ENCODE measurements around the gene ADAM19.

The ADAM19 gene

DNA sequence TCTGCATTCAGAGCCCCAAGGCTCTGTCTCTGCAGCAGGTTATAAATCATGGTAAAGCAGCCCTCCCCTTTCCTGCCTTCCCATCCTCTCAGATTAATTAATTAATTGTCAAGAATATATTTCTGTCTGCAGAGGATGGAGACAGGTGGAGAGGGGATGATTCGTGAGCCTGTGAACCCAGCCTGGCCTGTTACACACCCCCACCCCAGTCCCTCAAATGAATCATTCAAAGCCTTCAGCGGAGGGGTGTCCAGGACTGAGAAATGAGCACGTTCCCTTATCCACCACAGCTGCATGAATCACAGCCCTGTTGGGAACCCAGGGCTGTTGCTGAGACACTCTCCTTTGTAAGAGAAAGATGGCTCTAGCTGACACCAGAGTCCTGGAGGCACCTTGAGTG lies 59.6 kb downstream of the ADAM19 start:
- DNase-seq (ENCODE audit: low read depth): no peak

DNA sequence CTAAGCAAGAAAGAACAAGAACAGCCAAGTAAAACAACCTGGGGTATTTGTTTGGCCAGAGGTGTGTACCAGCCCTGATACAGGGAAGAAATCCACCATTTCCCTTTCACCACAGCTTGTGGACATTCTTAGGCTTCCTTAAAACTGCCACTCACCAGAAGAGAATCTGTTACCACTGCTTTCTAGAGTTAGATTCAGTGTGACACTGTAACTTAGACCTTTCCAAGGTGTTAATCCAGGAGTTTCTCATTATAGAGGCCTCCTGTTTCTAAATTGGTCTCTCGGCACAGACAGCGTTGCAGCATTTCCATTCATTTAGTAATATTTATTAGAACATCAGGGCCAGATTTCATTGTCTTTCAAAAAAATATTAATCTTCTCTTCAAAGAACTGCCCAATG lies 60.6 kb downstream of the ADAM19 start:
- DNase-seq (ENCODE audit: low read depth): no peak

DNA sequence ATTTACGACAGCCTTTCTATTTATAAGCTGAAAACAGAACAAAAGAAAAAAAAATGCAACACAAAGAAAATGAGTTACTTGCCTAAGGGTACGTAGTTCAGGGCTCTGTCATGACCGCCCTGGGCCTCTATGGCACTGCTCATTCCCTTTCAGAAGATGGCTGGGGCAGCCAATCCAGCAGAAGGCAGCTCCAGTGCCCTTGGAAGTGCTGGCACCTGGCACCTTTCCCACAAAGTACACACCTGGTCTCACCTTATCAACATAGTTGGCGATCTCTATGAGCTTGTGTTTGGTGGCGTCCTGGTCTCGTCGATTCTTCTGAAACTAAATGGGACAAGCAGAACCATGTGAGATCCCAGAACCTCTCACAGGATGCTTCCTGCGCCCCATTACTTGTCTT lies 62.4 kb downstream of the ADAM19 start:
- DNase-seq (ENCODE audit: low read depth): no peak

DNA sequence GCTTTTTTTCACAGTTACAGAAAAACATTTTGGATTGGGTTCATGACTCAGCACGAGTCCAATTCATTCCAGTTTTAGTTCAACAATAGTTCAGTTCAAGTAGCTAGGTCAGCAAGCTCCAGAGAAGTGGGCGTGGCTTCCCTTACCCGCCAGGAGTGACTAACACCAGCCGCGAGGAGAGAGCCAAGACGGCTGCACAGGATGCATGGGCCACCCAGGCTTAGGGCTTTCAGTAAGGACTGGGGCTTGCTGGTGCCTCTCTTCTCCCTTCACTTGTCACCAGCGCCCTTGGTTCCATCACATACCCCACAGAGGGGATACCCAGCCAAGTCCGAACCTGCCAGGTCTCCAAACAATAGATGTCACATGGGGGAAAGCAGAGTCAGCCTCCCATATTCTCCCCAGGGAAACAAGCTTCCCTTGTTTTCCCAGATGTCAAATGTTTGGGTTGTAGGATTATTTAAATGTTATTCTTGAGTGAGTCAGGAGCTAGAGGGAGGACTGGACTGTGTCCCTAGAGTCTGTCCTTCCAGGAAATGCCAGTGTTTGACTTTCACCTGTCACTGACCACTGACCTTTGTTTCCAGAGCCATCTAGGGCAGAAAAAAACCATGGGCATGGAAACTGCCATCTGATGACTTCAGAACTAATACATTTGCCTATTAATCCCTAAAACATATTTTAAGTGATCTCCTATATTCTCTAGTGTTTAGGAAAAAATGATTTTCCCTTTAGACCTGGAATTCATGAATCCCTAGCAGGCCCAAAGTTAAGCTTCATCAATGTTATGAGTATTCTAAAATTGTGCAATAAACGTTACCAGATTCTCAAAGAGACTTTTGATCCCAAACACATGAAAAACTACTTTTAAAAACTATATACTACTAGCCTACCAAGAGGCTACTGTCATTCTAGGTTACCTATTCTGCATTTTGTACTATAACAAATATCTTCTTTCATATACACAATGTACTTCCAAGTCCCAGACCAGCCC lies 63.6 kb downstream of the ADAM19 start:
- no peak for DNase-seq (ENCODE audit: low read depth)

DNA sequence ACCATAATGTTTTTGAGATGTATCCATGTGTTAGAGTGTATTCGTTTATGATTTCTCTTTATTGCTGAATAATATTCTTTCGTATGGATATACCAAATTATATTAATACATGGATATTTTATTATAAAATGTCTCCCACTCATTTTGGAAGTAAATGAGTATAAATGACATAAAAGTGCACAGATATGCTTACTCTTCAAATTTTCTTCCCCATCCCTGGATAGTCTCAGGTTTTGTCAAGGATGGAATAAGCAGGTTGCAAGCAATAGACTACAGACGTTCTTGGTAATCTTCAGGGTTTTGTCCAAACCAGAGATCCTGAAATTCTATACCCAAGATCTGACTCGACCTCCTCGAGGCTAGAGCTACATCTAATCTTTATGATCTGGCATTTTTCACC lies 64.9 kb downstream of the ADAM19 start:
- DNase-seq (ENCODE audit: low read depth): no peak

DNA sequence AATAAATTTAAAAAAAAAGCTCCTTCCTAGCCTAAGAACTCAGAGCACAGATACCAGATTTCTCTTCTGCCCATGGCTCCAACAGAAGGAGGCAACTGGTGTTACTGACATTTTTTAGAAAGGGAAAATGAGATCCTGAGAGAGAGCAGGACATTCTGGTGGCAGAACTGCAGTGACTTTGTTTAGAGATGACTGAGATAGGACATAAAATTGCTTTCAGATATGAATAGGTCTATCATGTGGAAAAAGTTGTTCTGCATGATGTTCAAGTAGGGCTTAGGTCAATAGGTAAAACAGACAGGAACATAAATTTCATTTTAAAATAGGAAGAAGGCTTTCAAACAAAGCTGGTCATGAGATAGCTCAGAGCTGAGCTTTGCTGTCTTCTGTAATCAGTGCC lies 66.0 kb downstream of the ADAM19 start:
- no peak for DNase-seq (ENCODE audit: low read depth)

DNA sequence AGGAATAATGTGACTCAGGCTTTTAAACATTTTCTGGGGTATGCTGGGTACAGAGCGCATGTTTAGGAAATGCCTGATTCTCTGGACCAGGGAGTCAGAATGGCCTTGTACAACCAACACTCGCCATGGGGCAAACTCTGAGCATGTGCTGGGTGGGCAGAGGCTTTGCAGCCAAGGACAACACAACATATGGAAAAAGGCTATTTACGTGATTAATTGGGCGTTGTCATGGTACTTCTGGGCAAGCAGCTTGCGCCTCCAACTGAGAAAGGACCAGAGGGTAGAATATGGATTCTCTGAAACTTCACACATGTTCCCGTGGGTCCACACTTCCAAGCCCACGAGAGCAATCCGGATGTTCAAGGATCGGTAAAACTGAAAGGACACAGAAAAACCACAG lies 66.5 kb downstream of the ADAM19 start:
- no peak for DNase-seq (ENCODE audit: low read depth)

DNA sequence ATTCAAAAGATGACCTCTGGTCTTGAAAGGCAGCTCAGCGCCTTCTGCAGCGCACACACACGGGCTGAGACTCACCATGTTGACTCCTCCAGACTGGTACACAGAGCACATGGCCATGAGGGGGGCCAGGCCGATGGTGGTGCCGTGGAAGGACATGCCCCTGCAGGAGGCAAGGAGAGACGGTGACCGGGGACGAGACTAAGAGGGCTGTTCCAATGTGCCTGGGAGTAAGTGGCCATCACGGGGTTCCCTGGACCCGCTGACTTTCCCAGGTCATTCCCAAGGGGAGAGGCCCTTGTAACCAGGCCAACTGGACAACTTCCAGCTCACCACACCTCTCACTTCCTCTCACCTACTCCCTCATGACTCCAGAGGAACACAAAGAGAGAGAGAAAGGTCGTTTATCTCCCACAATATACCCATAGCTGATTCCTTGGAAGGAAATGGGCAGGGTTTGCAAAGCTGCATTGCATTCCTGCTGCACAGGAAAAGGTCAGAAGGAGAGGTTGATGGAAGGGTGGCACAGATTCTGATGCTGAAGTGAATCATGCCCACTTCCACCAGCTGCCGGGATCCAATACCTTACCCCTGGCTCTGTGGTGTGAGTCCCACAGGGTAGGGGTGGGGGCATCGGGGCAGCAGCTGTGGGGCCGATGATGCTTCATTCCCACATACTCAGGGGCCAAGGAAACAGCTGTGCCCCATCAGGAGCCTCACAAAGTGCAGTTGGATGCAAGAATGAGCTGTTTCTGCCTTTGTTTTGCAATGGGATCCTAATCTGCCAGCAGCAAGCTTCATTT lies 68.4 kb downstream of the ADAM19 start:
- no peak for DNase-seq (ENCODE audit: low read depth)

DNA sequence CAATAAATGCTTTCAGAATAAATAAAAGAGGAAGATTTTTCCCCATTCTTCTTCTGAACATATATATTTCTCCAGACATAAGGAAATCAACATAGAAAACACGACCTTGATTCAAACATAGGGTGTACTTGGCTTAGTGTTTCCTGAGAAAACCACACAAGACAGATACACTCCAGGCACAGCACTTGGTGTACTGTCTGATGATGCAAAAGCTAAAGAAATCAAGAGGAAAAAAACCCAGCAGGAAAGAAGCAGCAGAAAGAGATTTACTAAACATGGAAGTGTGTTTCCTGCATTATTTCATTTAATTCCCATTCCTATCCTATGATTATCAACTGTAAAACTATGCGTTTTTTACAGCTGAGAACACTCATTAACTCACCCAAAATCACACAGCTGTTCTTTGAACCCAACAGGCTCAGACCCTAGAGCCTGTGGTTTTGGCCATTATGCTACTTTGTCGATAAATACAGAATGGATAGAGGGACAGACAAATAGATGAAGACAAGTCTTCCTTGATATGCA lies 69.4 kb downstream of the ADAM19 start:
- no peak for DNase-seq (ENCODE audit: low read depth)

DNA sequence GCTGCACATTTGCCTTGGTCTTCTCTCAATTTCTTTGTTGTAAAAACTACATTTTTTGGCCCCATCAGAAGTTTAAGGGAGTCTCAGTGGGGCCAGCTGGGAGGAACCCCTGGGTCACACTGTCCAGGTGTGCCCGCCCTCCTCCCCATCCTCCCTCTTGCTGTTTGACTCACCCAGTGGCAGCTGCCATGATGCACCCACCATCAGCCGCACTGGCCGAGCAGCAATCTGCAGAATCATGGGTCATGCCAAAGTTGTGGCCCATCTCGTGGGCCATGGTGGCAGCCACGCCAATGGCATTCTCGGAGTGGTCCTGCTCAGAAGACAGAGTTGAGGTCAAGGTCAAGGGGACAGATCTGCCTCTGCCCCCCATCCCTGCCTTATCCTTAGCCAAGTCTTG lies 70.1 kb downstream of the ADAM19 start:
- DNase-seq (ENCODE audit: low read depth): no peak

DNA sequence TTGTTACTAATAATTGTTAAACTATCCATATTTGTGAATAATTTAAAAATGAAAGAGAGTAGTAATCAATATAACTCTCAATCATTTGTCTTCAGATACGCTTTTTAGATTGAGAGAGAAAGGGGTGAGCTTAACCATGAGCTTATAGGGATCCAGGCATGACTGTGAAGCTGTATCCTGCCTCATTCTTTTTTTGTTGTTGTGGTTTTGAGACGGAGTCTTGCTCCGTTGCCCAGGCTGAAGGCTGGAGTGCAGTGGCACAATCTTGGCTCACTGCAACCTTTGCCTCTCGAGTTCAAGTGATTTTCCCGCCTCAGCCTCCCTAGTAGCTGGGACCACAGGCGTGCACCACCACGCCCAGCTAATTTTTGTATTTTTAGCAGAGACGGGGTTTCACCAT lies 71.5 kb downstream of the ADAM19 start:
- no peak for DNase-seq (ENCODE audit: low read depth)

DNA sequence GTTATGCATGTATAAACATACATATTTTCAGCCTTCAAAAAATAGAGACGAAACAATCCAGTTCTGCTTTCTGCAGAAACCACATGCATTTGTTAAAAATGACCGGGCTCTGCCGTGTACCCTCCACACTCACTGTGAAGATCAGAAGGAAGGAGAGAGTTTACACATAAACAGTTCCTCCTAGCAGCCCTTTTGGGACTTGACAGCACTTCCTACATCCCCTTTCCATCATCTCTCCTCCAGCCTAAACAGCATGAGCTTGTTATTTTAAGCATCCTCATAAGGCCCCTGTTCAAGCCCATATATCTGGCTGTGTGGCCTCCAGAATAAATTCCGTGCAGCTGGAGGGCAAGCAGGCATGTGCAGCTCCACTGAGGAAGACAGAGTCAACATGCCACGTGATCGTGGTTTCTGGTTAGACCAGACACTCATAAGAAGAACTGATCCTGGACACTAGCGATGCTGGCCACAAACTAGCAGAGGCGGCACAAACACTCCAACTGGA lies 73.4 kb downstream of the ADAM19 start:
- DNase-seq (ENCODE audit: low read depth): no peak

DNA sequence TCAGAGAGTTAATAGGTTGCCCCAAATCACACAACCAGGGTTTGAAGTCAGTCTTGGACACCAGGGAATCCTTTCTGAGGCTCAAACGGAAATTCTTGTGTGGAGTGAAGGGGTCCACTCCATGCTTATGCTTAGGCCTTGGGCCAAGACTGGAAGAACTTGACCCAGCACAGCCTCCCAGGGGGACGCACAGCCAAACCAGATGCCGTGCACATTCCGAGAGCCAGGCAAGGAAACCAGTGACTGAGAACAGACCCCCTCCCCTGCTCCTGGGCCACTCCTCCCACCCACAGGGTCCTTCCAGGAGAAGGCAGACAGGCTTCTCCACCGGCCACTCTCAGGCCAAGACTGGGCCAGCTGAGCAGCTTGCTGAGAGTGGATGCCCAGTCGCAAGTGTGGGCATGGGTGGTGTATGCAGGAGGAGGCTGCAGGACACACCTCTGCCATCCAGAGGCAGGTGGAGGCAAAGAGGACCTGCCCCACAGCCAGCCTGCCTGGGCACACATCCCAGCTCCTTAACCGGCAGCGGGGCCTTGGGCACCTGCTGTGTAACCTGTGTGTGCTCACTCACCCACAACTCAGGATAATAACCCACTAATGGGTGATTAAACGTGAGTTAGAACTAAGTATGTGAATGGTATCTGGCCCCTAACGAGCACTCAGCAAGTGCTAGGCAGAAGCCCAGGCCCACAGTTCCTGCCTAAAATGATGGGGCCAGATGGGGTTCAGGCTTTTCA lies 77.5 kb downstream of the ADAM19 start:
- DNase-seq (ENCODE audit: low read depth): no peak

DNA sequence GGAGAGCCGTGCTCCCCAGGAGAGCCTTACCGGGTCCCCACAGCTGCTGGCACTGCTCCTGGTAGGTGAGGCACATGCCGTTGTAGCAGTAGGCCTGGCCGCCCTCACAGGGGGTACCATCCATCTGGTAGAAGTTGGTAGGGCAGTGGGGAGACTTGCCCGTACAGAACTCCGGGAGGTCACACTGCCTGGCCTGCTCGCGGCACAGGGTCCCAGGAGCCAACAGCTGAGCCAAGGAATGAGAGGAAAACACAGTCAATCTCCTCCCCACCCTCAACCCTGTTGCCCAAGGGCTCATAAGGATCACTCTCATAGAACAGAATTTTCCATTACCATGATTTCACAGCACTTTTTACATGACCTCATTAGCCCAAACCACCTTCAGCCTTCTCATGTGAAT lies 78.7 kb downstream of the ADAM19 start:
- no peak for DNase-seq (ENCODE audit: low read depth)

DNA sequence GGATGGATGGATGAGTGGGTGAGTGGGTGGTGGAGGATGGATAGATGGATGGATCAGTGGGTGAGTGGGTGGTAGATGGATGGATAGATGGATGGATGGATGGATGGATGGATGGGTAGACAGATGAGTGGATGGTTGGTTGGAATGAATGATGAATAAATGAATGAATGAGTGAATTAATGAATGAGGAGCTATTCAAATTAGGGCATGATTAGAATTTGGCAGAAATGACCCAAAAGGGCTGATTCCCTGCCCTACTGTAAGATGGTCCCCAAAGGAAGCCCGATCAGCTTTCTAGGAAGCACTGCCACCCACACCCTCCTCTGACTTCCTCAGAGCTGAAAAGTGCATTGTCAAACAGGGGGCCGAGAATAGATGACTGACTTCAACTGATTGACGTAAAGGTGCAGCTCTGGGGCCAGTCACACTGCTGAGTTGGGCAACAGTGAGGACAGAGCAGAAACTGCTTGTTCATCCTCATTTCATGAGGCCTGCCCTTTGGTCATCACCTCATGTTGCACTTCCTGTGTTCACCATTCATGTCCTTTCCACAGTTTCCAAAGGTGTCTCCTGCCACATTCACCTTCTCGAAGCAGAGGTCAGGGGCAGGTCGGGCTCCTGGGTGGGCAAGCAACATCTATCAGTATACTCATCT lies 81.3 kb downstream of the ADAM19 start:
- no peak for DNase-seq (ENCODE audit: low read depth)

DNA sequence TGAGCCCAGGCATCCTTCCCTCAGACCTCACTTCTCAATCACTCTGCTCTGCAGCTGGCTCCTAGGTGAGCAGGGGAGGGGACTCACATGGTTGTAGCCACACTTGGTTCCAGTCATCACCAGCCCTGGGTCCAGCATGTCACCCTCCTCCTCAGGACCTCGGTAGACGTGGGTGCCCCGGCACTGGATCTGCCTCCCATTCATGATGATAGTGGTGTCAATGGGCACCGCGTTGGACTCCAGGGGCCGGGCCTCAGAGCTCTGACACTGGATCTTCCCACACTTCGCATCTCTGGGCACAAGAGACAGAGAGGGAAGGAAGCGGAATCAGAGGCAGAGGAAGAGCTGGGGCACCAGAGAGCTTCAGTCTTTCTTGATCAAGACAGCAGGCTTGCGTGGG lies 82.7 kb downstream of the ADAM19 start:
- DNase-seq (ENCODE audit: low read depth): no peak

DNA sequence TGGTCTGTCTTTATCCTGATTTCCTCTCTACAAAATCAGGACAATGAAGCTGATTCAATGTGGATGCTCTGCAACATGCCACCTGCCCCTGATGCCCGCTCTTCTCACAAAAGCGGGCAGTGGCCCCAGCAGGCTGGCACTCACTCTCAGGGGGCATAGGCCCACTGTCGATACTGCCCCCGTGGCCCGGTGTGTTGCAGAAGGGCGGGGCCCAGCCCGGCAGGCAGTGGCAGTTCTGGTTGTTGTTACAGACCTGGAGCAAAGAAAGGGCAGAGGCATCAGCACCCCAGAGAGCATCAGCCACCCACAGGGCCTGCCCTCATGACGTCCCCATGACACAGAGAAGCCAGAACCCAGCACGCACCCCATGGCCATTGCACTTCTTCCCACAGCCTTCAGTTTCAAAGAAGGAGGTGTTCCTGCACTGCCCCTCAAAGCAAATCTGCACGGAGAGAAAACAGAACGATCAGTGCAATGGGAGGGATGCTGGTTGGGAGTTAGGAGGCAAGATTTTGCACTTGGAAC lies 84.0 kb downstream of the ADAM19 start:
- no peak for DNase-seq (ENCODE audit: low read depth)

DNA sequence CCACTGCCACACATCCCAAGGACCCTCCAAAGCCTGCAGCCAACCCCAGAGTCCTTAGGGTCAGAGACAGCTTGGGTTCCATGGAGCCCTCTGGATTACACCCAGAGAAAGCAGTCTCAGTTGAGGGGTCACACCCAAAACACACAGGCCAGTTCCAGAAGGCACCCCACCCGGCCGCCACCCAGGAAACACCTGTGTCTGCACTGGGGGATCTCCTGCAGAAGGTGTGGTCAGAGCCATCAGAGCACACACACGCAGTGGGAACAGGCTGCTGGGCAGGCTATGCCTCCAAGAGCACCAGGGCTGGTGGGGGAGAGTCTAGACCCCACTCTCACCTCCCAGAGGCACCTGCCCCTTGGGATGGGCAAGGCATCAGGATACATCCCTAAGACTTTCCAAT lies 88.2 kb downstream of the ADAM19 start:
- DNase-seq (ENCODE audit: low read depth): no peak

DNA sequence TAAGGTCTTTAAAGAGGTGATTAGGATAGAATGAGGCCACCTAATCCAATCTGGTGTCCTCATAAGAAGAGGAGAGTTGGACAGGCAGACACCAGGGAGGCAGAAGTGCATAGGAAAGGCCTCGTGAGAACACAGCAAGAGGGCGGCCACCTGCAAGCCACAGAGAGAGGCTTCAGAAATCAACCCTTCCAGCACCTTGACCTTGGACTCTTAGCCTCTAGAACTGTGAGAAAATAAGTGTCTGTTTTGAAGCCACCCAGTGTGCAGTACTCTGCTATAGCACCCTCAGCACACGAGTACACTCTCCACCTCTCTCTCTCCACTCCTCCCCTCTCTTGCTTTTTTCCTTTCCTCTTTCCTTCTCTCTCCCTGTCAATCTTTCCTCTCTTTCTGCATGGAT lies 88.7 kb downstream of the ADAM19 start:
- DNase-seq (ENCODE audit: low read depth): no peak

DNA sequence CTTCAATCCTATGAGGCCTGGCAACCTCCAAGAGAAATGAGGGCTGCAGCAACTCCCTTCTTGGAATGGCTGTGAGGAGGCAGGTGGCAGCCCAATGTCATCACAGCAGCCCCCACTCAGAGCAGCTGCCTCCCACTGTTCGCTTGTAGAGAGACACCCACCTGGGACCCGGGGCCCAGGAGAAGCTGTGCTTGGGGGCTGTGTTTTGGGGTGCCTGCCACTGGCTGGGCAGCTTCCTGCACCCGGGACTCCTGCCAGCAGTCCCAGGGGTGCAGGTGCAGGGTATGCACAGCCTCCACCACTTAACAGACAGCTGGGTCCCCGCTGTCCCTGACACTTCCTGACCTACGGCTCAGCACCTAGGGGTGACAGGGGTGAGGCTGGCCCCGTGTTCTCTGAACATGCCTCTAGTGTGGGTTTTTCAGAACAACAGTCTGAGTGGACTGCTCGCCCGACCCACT lies 89.3 kb downstream of the ADAM19 start:
- DNase-seq (ENCODE audit: low read depth): no peak

DNA sequence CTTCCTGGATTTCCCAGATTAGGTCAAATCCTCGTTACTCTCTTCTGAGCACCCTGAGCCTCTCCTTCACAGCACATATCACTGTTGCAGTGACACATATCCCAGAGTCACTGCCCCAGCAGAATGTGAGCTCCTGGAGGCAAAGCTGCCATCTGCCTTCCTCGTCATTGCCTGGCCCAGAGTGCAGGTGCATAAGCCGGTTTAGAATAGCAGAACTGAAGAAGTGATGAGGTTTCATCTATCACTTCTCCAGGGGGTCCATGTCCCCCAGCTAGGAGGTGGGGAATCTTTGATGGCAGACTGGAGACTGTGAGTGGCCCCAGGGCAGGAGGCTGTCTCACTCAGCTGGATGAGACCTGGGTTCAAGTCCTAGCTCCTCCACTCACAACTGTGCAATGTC lies 89.8 kb downstream of the ADAM19 start:
- DNase-seq (ENCODE audit: low read depth): no peak

Measured in T follicular helper cell (primary cell).